ENCODE results near the gene WDR77.

WDR77 gene

GRCh38 chr1:111392460-111392945, 56.6 kb downstream of the WDR77 start:
- H3K4me3 ChIP-seq (ENCODE audit: low read depth, low read length) = no peak overlapping the region
- TF ChIP-seq CTCF (IDR thresholded peaks at IDR 0.05; ENCODE audit: insufficient read depth, low read depth, low read length, missing control alignments) = no peak
- no peak for DNase-seq (ENCODE audit: low read depth)

- no peak for TF ChIP-seq CTCF (IDR thresholded peaks at IDR 0.05; ENCODE audit: insufficient read depth, low read depth, low read length, missing control alignments)
- no peak for DNase-seq (ENCODE audit: low read depth)
- H3K4me3 ChIP-seq (ENCODE audit: low read depth, low read length) = no peak overlapping the region
These were observed 57.0 kb downstream of the WDR77 start for GRCh38 chr1:111392042-111392441.

Data from GM12865 (cell line).